ENCODE data around the gene SPAAR. TPM values are rescaled to one million over a fixed set of nuclear protein-coding genes. Genes with fewer than 3 reads are reported as not detected.
"Not testable (repeated sequence)": the region's sequence is repeated elsewhere in the genome, so short reads cannot be mapped to it uniquely, and the experiment has no call there.

Gene SPAAR
- total RNA-seq, 2 donors from 2014 or later = 3.8 to 6.3 TPM

DNA sequence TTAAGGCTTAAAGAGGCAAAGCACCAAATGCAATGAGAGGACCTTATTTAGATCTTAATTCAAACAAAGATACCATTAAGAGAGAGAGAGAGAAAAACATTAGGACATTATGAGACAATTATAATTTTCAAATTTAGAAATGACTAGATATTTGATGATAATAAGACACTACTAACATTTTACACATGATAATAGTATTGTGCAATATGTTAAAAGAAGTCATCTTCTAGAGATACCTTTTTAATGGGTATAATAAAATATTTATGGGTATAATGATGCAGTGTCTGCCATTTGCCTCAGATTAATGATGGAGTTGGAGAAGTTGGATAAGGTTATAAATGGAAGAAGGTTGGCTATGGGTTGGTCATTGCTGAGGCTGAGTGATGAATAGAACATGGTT, 21.2 kb downstream of the SPAAR start:
- Histone ChIP-seq H3K4me1 (no peaks in the 10 kb centered on the region), H3K27ac (no peak overlapping the region), H3K27me3 (no peaks in the 10 kb centered on the region), H3K36me3 (no peaks in the 10 kb centered on the region), H3K9me3 (no peaks in the 10 kb centered on the region), H3K4me3 (no peak overlapping the region)
- TF ChIP-seq, protein P1, sequence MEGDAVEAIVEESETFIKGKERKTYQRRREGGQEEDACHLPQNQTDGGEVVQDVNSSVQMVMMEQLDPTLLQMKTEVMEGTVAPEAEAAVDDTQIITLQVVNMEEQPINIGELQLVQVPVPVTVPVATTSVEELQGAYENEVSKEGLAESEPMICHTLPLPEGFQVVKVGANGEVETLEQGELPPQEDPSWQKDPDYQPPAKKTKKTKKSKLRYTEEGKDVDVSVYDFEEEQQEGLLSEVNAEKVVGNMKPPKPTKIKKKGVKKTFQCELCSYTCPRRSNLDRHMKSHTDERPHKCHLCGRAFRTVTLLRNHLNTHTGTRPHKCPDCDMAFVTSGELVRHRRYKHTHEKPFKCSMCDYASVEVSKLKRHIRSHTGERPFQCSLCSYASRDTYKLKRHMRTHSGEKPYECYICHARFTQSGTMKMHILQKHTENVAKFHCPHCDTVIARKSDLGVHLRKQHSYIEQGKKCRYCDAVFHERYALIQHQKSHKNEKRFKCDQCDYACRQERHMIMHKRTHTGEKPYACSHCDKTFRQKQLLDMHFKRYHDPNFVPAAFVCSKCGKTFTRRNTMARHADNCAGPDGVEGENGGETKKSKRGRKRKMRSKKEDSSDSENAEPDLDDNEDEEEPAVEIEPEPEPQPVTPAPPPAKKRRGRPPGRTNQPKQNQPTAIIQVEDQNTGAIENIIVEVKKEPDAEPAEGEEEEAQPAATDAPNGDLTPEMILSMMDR (IDR thresholded peaks at IDR 0.05) = no peak
- no peak for DNase-seq (ENCODE audit: low spot score)

DNA sequence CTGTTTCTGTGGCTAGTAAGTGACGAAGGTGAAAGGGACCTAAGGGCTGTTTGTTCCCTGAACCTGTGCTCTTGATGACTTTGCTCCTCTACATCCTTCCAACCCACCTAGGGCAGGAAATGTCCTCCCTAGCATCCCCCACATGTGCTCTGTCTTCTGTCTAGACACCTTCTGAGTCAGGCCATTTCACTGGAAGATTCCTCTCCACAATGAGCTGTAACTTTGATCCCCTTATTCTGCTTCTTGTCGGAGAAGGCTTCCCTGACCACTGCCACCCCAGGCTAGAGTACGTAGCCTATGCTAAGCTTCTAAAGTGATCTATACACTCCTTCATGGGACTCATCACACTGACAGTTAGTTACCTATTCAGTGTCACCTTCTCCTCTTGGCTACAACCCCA, 21.7 kb downstream of the SPAAR start:
- no peaks in the 10 kb centered on the region for H3K27me3 ChIP-seq
- TF ChIP-seq, protein P1 (IDR thresholded peaks at IDR 0.05) = no peak
- H3K4me1 ChIP-seq = peaks cover 0 to 4% of the 10 kb centered on the region in 2 donors
- H3K9me3 ChIP-seq = no peaks in the 10 kb centered on the region
- DNase-seq (ENCODE audit: low spot score) = no peak
- H3K36me3 ChIP-seq = no peaks in the 10 kb centered on the region
- no peak overlapping the region for H3K4me3 ChIP-seq
- no peak overlapping the region for H3K27ac ChIP-seq

DNA sequence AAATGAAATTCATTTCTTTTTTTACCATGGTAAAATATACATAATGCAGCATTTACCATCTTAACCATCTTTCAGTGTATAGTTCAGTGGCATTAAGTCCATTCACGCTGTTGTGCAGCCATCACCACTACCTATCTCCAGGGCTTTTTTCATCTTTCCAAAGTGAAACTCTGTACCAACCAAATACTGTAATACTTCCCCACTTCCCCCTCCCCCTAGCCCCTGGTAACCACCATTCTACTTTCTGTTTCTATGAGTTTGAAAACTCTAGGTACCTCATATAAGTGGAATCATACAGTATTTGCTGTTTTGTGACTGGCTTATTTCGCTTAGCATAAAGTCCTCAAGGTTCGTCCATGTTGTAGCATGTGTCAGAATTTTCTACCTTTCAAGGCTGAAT, 23.4 kb downstream of the SPAAR start:
- no peak overlapping the region for H3K4me3 ChIP-seq
- DNase-seq (ENCODE audit: low spot score) = no peak
- H3K36me3 ChIP-seq = no peaks in the 10 kb centered on the region
- H3K27me3 ChIP-seq = no peaks in the 10 kb centered on the region
- TF ChIP-seq, protein P1 (IDR thresholded peaks at IDR 0.05) = no peak
- peaks cover 0 to 7% of the 10 kb centered on the region in 2 donors for H3K4me1 ChIP-seq
- H3K9me3 ChIP-seq = no peaks in the 10 kb centered on the region
- H3K27ac ChIP-seq = no peak overlapping the region

DNA sequence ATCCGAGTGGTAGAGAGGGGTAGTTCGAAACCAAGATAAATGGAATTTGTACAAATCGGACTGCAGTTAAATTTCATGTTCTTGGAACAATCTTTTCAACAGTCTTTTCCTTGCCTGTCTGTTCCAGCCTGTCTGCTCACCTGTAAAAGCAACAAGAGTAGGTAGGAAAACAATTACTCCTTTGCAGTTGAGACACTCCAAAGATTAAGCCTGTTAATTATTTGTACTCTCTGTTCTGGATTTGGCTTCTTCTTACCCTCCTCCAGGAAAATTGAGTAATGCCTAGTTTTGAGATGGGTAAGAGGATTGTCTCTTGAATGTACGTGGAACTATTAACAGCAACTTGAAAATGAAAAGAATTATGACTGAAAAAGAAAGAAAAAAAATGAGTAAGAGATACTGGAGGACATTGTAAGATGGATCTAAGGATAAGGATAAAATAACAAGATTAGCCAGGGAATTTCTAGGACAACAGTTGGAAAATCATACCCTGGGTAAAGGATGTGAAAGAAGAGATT, 24.3 kb downstream of the SPAAR start:
- Histone ChIP-seq H3K4me3 (no peak overlapping the region), H3K27ac (no peak overlapping the region), H3K36me3 (no peaks in the 10 kb centered on the region), H3K9me3 (no peaks in the 10 kb centered on the region), H3K4me1 (peaks cover 0 to 7% of the 10 kb centered on the region in 2 donors), H3K27me3 (no peaks in the 10 kb centered on the region)
- no peak for DNase-seq (ENCODE audit: low spot score)
- TF ChIP-seq, protein P1 (IDR thresholded peaks at IDR 0.05) = no peak

DNA sequence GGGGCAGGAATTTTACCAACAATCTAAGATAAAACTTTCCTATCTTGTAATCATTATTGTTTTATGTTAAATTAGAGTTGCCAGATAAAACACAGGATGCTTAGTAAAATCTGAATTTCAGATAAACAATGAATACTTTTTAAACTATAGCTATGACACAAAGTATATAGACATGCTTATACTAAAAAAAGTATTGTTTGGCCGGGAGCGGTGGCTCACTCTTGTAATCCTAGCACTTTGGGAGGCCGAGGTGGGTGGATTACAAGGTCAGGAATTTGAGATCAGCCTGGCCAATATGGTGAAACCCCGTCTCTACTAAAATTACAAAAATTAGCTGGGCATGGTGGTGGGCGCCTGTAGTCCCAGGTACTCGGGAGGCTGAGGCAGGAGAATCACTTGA, 24.8 kb downstream of the SPAAR start:
- not testable (repeated sequence) for H3K4me1 ChIP-seq; DNase-seq (ENCODE audit: low spot score); H3K27me3 ChIP-seq; H3K36me3 ChIP-seq; H3K27ac ChIP-seq; H3K4me3 ChIP-seq; H3K9me3 ChIP-seq

DNA sequence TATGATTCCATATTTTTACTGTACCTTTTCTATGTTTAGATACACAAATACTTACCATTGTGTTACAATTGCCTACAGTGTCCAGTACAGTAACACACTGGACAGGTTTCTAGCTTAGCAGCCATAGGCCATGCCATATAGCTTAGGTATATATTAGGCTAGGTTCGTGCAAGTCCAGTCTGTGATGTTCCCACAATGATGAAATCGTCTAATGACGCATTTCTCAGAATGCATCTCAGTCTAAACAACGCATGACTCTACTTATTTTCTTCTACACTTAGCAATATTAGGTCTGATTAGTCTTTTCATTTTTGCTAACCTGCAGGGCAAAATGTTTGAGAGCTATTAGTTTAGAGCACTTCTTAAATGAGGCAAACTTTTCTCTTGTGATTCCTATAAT, 26.0 kb downstream of the SPAAR start:
- no peak overlapping the region for H3K4me3 ChIP-seq
- TF ChIP-seq, protein P1 (IDR thresholded peaks at IDR 0.05) = no peak
- H3K9me3 ChIP-seq = no peaks in the 10 kb centered on the region
- H3K27ac ChIP-seq = no peak overlapping the region
- DNase-seq (ENCODE audit: low spot score) = no peak
- no peaks in the 10 kb centered on the region for H3K36me3 ChIP-seq
- H3K27me3 ChIP-seq = no peaks in the 10 kb centered on the region
- H3K4me1 ChIP-seq = peaks cover 0 to 7% of the 10 kb centered on the region in 2 donors
